K562 (cell line): ENCODE results near the gene PUSL1. TPM values are rescaled to one million over a fixed set of nuclear protein-coding genes. Genes with fewer than 3 reads are reported as not detected.

Experiments used
- CAMTA2 ChIP-seq: fragments of 250-450 bp; sonication (Bioruptor Pico); conservative IDR thresholded peaks from 2 replicates; pipeline ENCODE4 v1.5.1; 2022
- CTBP1 ChIP-seq: fragments of 450-650 bp; IDR thresholded peaks from 2 replicates; pipeline ENCODE4 v1.6.1; 2016; ENCODE audit warnings: borderline replicate concordance
- CUX1 ChIP-seq: fragments of 200-800 bp; sonication (Bioruptor generic); IDR thresholded peaks from 2 replicates; pipeline ENCODE4 v1.6.1; 2016; ENCODE audit warnings: missing genetic modification characterization, missing compliant biosample characterization
- EGR1 ChIP-seq: fragments of 450-650 bp; conservative IDR thresholded peaks from 2 replicates; pipeline ENCODE4 v1.6.1; 2017; ENCODE audit warnings: mild to moderate bottlenecking
- ETS1 ChIP-seq: conservative IDR thresholded peaks from 2 replicates; pipeline ENCODE4 v1.6.1; 2011; ENCODE audit warnings: low read depth, mild to moderate bottlenecking, low read length; ENCODE audit not compliant: control insufficient read depth
- HBP1 ChIP-seq: fragments of 450-650 bp; formaldehyde crosslinking; IDR thresholded peaks from 2 replicates; pipeline ENCODE4 v1.4.0; 2022; ENCODE audit warnings: missing genetic modification characterization
- KAT8 ChIP-seq: fragments of 450-650 bp; IDR thresholded peaks from 2 replicates; pipeline ENCODE4 v1.6.1; 2016; ENCODE audit warnings: low read depth, mild to moderate bottlenecking
- L3MBTL2 ChIP-seq: fragments of 450-650 bp; IDR thresholded peaks from 2 replicates; pipeline ENCODE4 v1.6.1; 2016; ENCODE audit warnings: mild to moderate bottlenecking, moderate library complexity
- NFIC ChIP-seq: fragments of 450-650 bp; IDR thresholded peaks from 2 replicates; pipeline ENCODE4 v1.6.1; 2017; ENCODE audit warnings: mild to moderate bottlenecking, inconsistent platforms
- POLR2AphosphoS2 ChIP-seq: IDR thresholded peaks from 2 replicates; pipeline ENCODE4 v1.6.1; 2012; ENCODE audit warnings: low read length, improper control_type of control experiment
- SAFB2 ChIP-seq: fragments of 200-400 bp; formaldehyde crosslinking; IDR thresholded peaks from 2 replicates; pipeline ENCODE4 v1.6.1; 2018; ENCODE audit warnings: borderline replicate concordance, low read length, low read depth, moderate library complexity; ENCODE audit not compliant: severe bottlenecking
- SMARCA4 ChIP-seq: fragments of 450-650 bp; IDR thresholded peaks from 2 replicates; pipeline ENCODE4 v1.6.1; 2016
- SREBF1 ChIP-seq: fragments of 150-350 bp; IDR thresholded peaks from 2 replicates; pipeline ENCODE4 v1.6.1; 2014; ENCODE audit warnings: antibody characterized with exemption, low read depth, low read length, borderline replicate concordance
- TAL1 ChIP-seq: fragments of 450-650 bp; IDR thresholded peaks from 2 replicates; pipeline ENCODE4 v1.6.1; 2016; ENCODE audit warnings: mild to moderate bottlenecking
- TEAD2 ChIP-seq: fragments of 450-650 bp; IDR thresholded peaks from 2 replicates; pipeline ENCODE4 v1.6.1; 2016; ENCODE audit warnings: missing genetic modification characterization, control low read depth, missing compliant biosample characterization
- XRCC5 ChIP-seq: fragments of 200-400 bp; formaldehyde crosslinking; IDR thresholded peaks from 2 replicates; pipeline ENCODE4 v1.6.1; 2017; ENCODE audit warnings: low read depth, mild to moderate bottlenecking, low read length
- ZNF224 ChIP-seq: sonication (generic); formaldehyde crosslinking; IDR thresholded peaks from 2 replicates; pipeline ENCODE4 v1.8.0; 2022; ENCODE audit warnings: mild to moderate bottlenecking, missing genetic modification reagents
- ZNF551 ChIP-seq: fragments of 250-450 bp; sonication (Bioruptor Pico); IDR thresholded peaks from 2 replicates; pipeline ENCODE4 v1.5.0; 2021; ENCODE audit warnings: mild to moderate bottlenecking, moderate library complexity
- ZNF561 ChIP-seq: fragments of 450-650 bp; formaldehyde crosslinking; conservative IDR thresholded peaks from 2 replicates; pipeline ENCODE4 v1.4.0; 2020; ENCODE audit warnings: mild to moderate bottlenecking, moderate library complexity
- ZNF780A ChIP-seq: fragments of 250-450 bp; sonication (Bioruptor Pico); IDR thresholded peaks from 2 replicates; pipeline ENCODE4 v1.5.0; 2021; ENCODE audit warnings: mild to moderate bottlenecking
- polyA plus RNA-seq, 8 experiments: library from polyadenylated mRNA; depleted of rRNA in 4 of 8; stranded (reverse) in 5 of 8; unstranded in 3 of 8; fragments of >200 nt; fragmentation: Nextera tagmentation in 2 of 8; fragmentation: Illumina TruSeq in 1 of 8; extraction: Ambion mirVana in 2 of 8; extraction: Trizol in 1 of 8; gene quantifications; 2 replicates each; pipeline versions ENCODE4 v1.2.1 to v1.2.3, GENCODE V29; 2011 to 2014; ENCODE audit warnings: inconsistent platforms in 1 of 8, missing spikeins in 1 of 8
- total RNA-seq, 7 experiments: library from RNA; depleted of rRNA in 6 of 7; stranded (reverse); fragments of >200 nt in 6 of 7; fragmentation: Illumina TruSeq in 2 of 7; extraction: Trizol in 2 of 7; gene quantifications; 2 replicates each; pipeline versions ENCODE4 v1.2.1 to v1.2.3, GENCODE V29; 2011 to 2021; ENCODE audit warnings: low replicate concordance in 1 of 7
- TF ChIP-seq, protein P1 (sequence below): fragments of 250-450 bp; sonication (Bioruptor Pico); IDR thresholded peaks from 2 replicates; pipeline ENCODE4 v1.5.0; 2020; ENCODE audit warnings: mild to moderate bottlenecking

Gene PUSL1
- total and polyA plus RNA-seq, 9 of the 15 experiments (the other 6 are each of a cell fraction or from before 2014, with no cell fraction given) = 0.62 to 86.9 (median 13.6) TPM

- TF ChIP-seq, protein P1, sequence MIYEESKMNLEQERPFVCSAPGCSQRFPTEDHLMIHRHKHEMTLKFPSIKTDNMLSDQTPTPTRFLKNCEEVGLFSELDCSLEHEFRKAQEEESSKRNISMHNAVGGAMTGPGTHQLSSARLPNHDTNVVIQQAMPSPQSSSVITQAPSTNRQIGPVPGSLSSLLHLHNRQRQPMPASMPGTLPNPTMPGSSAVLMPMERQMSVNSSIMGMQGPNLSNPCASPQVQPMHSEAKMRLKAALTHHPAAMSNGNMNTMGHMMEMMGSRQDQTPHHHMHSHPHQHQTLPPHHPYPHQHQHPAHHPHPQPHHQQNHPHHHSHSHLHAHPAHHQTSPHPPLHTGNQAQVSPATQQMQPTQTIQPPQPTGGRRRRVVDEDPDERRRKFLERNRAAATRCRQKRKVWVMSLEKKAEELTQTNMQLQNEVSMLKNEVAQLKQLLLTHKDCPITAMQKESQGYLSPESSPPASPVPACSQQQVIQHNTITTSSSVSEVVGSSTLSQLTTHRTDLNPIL (CRISPR knock-in tag) = no peak
- TF ChIP-seq TEAD2 (tag) (no peak), SAFB2 (no peak), TAL1 (no peak), CTBP1 (no peak), EGR1 (0 out of 2 replicates have a peak, but pooled peaks have one; percentile 7), XRCC5 (peak; percentile 45), ETS1 (no peak), KAT8 (no peak), CAMTA2 (CRISPR knock-in tag) (no peak), HBP1 (CRISPR knock-in tag) (no peak), L3MBTL2 (no peak), POLR2AphosphoS2 (no peak), ZNF561 (no peak), NFIC (no peak), SREBF1 (no peak), ZNF551 (CRISPR knock-in tag) (no peak), ZNF224 (CRISPR knock-in tag) (no peak), CUX1 (CRISPR knock-in tag) (no peak), ZNF780A (CRISPR knock-in tag) (no peak), SMARCA4 (no peak)
These were observed 8.6 kb upstream of the PUSL1 start (continued) for GRCh38 chr1:1299686-1300351.
